GM12892 (cell line): ENCODE data around the gene RTCA.
A peak's percentile ranks its signal among the peaks of the same experiment; 100 is the strongest.

Source experiments
- POLR2AphosphoS5 ChIP-seq: IDR thresholded peaks from 2 replicates; pipeline ENCODE4 v1.6.1; 2011; ENCODE audit warnings: low read depth, low read length, control low read depth
- TAF1 ChIP-seq: IDR thresholded peaks from 2 replicates; pipeline ENCODE4 v1.6.1; 2011; ENCODE audit warnings: low read depth, mild to moderate bottlenecking, control low read depth, low read length, borderline replicate concordance

GRCh38 chr1:100265931-100266740 is at the start of gene RTCA:
- TF ChIP-seq POLR2AphosphoS5: peak; percentile 78
- 0 out of 2 replicates have a peak, but pooled peaks have one; percentile 49 for TF ChIP-seq TAF1
